HG03097 (cell line): ENCODE measurements around the gene LRRC73.
A peak's percentile ranks its signal among the peaks of the same experiment; 100 is the strongest.
"Not testable (repeated sequence)": the region's sequence is repeated elsewhere in the genome, so short reads cannot be mapped to it uniquely, and the experiment has no call there.

ENCODE experiments used
- ATAC-seq: cut with Tn5 transposase; IDR thresholded peaks from one replicate; pipeline ENCODE4 v1.9.1; 2021; ENCODE audit not compliant: unreplicated experiment, low FRiP score

The LRRC73 gene, protein sequence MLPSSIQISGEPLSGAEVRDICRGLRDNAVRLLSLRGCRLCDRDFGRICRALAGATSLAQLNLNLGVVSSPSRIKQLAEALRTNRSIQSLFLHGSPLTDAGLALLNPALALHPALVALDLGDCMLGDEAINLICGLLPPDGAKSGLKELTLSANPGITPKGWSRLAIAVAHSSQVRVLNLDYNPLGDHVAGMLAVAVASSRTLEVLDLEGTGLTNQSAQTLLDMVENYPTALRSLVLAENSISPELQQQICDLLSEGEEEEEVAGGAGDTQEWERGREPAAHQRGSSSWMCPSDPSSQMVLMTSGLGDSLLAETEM

GRCh38 chr6:43509984-43510826 is at the start of gene LRRC73:
LRRC73 (minus strand) TSS chr6:43510346; CDS start chr6:43509785, 561 bp downstream.
- ATAC-seq = no peak

DNA sequence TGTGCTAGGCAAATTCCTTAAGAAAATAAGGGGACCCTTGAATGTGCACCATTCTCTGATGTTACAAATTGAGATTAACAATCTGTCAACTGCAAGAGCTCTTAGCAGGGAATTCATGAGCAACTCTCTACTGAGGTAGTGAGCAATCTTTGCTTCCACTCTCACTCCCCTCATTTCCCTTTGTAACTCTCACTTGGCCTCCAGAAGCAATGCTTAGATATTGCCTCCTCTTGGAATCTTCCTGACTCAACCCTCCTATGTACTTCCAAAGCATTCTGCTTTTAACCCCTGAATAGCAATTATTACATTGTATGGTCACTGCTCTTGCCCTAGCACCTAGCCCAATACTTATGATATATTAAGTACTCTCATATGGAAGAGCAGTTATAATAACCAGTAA is 49.2 kb upstream of the LRRC73 start:
- no peak for ATAC-seq

DNA sequence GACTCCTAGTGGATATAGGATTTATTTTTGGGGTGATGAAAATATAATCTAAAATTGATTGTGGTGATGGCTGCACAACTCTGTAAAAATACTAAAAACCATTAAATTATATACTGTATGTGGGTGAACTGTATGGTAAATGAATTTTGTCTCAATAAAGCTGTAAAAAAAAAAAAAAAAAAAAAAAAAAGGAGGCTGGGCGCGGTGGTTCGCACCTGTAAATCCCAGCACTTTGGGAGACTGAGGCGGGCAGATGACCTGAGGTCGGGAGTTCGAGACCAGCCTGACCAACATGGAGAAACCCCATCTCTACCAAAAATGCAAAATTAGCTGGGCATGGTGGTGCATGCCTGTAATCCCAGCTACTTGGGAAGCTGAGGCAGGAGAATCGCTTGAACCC is 47.5 kb upstream of the LRRC73 start:
- not testable (repeated sequence) for ATAC-seq

DNA sequence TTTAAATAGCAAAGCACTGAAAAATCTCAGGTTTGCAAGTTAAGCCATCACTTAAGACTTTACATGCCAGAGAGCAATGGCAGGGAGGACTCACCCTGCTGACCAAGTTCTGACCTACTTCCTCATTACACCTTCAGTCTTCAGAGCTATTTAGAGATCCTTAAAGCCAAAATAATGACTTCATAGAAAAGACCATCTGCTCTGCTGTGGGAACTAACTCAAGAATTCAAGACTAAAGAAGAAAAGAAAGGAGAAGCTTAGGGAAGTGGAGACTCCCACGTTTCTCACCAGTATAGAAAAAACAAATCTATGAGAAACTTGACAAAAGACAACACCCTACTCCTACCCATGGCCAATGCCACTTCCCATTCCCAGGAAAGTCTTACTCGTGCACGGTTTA is 37.1 kb upstream of the LRRC73 start:
- no peak for ATAC-seq

GRCh38 chr6:43544461-43544860 is 34.3 kb upstream of the LRRC73 start:
- no peak for ATAC-seq

- ATAC-seq = no peak
Measured at GRCh38 chr6:43541774-43542471, 31.8 kb upstream of the LRRC73 start.

- ATAC-seq = no peak
Measured at GRCh38 chr6:43540507-43540906, 30.4 kb upstream of the LRRC73 start.

DNA sequence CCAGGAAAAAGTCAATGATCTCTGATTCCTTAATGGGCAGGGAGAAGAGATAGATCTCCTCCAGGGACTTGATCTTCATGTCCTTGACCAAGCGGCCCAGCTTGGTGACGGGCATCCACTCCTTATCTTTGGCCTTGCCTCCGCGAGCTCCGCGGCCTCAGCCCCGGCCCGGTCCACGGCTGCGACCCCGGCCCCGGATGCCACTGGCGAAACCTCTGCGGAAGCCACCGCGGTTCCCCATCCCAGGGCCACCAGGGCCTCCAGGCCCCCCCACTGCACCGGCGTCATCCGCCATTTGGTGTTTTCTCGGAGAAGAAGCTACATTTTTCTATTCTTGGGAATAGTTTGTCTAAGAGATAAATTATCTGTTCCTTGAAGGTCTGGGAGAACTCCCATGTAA is 29.3 kb upstream of the LRRC73 start:
- ATAC-seq = not testable (repeated sequence)

- ATAC-seq = not testable (repeated sequence)
Measured at GRCh38 chr6:43538986-43539385, 28.8 kb upstream of the LRRC73 start.

DNA sequence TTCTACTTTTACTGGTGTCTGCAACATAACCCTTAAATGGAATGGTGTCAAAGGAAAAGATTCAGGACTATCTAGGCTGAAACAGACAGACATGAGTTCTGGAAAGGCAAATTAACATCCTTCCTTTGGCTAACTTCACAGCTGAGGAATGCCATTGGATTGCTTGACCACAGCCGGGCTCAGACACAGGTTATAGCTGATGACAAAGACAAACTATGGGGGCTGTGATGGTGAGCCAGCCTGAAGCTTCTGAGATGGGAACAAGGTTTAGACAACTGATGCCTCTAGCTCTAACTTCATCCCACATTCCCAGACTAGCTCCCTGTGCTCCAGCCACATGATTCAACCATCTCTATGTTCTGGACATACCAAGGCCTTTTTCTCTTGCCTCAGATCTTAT is 22.1 kb upstream of the LRRC73 start:
- no peak for ATAC-seq

GRCh38 chr6:43524483-43524961 is 14.4 kb upstream of the LRRC73 start:
- ATAC-seq = no peak

DNA sequence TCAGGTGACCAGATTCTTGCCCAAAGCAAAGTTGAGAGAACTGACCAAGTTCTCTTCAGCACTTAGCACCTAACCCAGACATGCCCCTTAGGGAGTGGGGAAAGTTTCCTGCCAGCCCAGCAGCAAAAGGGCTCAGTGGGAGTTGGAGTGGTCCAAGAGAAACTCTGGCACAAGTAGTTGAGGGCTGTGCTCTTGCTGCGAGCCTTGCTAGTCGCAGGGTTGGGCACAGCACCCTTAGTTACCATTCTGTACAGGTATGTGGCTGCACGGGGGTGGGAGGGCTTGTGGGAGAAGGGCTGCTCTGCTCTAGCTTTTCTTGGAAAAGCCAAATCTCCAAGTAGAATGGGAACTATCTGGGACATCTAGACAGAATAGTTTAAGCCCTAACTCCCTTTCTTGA is 13.1 kb upstream of the LRRC73 start:
- ATAC-seq = no peak

- ATAC-seq = no peak
Measured at GRCh38 chr6:43522547-43523261, 12.6 kb upstream of the LRRC73 start.

DNA sequence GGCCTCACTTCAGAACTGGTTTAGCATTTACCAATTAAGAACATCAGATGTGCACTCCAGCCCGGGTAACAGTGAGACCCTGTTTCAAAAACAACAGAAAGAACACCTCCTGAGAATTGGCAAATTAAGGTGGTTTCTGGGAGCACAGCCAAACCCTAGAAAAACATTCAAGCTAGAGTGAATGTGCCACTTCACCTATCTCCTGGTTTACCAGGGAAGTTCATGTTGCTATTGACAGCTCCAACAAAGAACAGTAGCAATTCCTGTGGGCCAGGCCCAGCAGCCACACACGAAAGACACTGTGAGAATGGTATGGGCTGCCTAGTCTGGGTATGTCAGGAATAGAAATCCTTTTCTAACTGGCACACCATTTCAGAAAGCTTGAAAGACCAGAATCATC is 11.7 kb upstream of the LRRC73 start:
- ATAC-seq = no peak

DNA sequence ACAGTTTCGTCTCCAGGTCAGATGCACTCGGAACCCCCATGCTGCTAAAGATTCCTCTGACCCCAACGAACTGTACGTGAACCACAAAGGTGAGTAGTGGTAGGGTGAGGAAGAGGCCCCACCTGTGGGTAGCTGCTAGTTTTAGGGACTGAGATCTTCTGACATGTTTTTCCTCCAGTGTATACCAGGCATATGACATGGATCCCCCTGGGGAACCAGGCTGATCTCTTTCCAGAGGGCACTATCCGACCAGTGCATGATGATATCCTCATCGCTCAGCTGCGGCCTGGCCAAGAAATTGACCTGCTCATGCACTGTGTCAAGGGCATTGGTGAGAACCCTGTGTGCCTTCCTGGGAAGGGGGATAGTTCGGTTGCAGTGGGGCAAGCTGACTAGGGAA is 10.0 kb upstream of the LRRC73 start:
- no peak for ATAC-seq

DNA sequence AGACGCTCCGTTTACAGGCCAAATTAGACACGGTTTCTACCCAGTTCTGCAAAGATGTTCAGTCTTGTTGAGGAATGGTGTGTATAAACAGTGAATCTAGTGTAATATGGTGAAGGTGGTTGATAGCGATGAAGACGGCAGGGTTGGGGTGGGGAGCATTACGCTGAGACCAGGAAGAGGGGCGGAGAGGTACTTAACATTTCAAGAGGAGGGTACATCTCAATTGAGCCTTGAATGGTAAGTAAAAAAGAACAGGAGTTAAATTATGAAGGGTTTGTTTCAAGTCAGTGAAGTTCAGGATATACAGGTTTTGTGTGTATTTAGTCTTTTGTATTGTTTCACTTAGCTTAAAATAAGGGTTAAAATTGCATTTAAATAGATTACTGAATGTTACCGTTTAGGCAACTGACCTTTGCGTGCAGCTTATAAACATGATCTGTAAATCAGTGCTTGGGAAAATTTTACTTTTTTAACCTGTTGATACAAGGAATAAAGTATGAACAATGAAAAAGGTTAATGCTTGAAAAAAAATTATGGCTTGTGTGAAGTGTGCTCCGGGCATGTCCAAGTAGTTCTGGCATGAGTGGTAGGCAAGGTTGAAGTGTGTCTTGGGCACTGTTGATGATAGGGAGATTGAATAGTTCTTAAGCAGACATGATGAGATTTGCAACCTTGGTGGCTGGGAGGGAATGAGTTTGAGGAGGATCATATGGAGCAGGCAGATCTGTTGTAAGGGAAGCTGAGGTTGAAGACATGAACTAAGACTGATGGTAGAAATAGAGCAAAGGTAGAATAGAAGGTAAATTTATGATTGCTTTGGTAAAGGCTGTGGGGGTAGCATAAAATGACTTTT is 7.6 kb upstream of the LRRC73 start:
- no peak for ATAC-seq

- peak; percentile 78 for ATAC-seq
Measured at GRCh38 chr6:43516697-43517504, 6.8 kb upstream of the LRRC73 start, which contains the start of the genes POLR1C and YIPF3. POLR1C (plus strand) TSS chr6:43517089; CDS start chr6:43517110, 21 bp downstream. YIPF3 (minus strand) TSS chr6:43516926; CDS start chr6:43516807, 119 bp downstream.

DNA sequence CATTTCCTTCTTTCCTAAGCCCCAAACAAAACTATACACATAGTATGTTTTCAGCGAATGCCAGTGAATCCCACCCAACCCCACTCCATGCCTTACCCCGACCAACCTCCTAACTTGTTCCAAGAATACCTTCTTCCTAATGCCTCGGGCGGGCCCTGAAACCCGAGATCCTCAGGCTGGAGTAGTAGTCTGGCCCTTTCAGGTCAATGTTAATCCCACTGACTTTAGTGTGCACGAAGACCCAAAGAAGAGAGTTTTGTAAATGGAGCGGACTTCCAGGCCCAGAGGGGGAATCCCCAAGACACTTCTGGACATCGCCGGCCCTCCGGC is 6.2 kb upstream of the LRRC73 start:
- ATAC-seq = no peak

GRCh38 chr6:43515808-43516207 is 5.7 kb upstream of the LRRC73 start:
- ATAC-seq = no peak
